Stimulated activated CD4-positive, alpha-beta T cell treated with anti-CD3 and anti-CD28 coated beads, Interleukin-1b, Interleukin-23, amount 100 ng/mL, for 48 hours (primary cell): ENCODE measurements around the gene SMIM44.

Experiments used
- DNase-seq: peaks from one replicate; pipeline ENCODE4 v3.0.0-alpha.2; 2020

The SMIM44 gene

GRCh38 chr19:3499738-3500428 is 16.6 kb upstream of the SMIM44 start:
- no peak for DNase-seq

- no peak for DNase-seq
Observed at GRCh38 chr19:3497757-3498520, 14.7 kb upstream of the SMIM44 start.

- no peak for DNase-seq
Observed at GRCh38 chr19:3496392-3497273, 13.4 kb upstream of the SMIM44 start.

- DNase-seq = peak; percentile 71
Observed at GRCh38 chr19:3494559-3494958, 11.3 kb upstream of the SMIM44 start.

- peak; percentile 54 for DNase-seq
Observed at GRCh38 chr19:3494051-3494450, 10.8 kb upstream of the SMIM44 start.

- DNase-seq = no peak
Observed at GRCh38 chr19:3493651-3494050, 10.4 kb upstream of the SMIM44 start.

GRCh38 chr19:3492919-3493318 is 9.7 kb upstream of the SMIM44 start:
- no peak for DNase-seq

GRCh38 chr19:3492131-3492839 is 9.0 kb upstream of the SMIM44 start:
- DNase-seq = no peak

- DNase-seq = no peak
Observed at GRCh38 chr19:3491396-3492119, 8.3 kb upstream of the SMIM44 start.

GRCh38 chr19:3482507-3483225 is 575 bp downstream of the SMIM44 start:
- no peak for DNase-seq

GRCh38 chr19:3481241-3482090 is 1.8 kb downstream of the SMIM44 start:
- DNase-seq = no peak

- no peak for DNase-seq
Observed at GRCh38 chr19:3480383-3481091, 2.7 kb downstream of the SMIM44 start, which contains the start of gene SMIM24. SMIM24 (minus strand) TSS chr19:3480525; CDS start chr19:3480463, 62 bp downstream.

- DNase-seq = peak; percentile 43
Observed at GRCh38 chr19:3479834-3480215, 3.4 kb downstream of the SMIM44 start.

- DNase-seq = peak; percentile 62
Observed at GRCh38 chr19:3479177-3479833, 3.9 kb downstream of the SMIM44 start.

GRCh38 chr19:3478409-3479176 is 4.6 kb downstream of the SMIM44 start:
- no peak for DNase-seq

GRCh38 chr19:3477951-3478350 is 5.3 kb downstream of the SMIM44 start:
- no peak for DNase-seq

- DNase-seq = no peak
Observed at GRCh38 chr19:3477506-3477905, 5.7 kb downstream of the SMIM44 start.

- DNase-seq = no peak
Observed at GRCh38 chr19:3476830-3477229, 6.4 kb downstream of the SMIM44 start.
